HepG2 (cell line): ENCODE data around the gene TSPAN5. TPM values are rescaled to one million over a fixed set of nuclear protein-coding genes. Genes with fewer than 3 reads are reported as not detected.

Source experiments
- ATAC-seq: fragments of 200-7000 bp; cut with Tn5 transposase; 3 replicates; pipeline ENCODE4 v1.9.1; 2020; ENCODE audit warnings: mild to moderate bottlenecking, moderate library complexity
- BruUV-seq: library from RNA; stranded (reverse); fragments of 400-500 nt; replicated peaks from 2 replicates; lab custom pipeline; 2021; lab: Mats Ljungman, UMichigan
- CTCF ChIA-PET: fragments of 300-600 bp; formaldehyde crosslinking; extraction: SDS; loops from one replicate; lab custom pipeline; 2021; ENCODE audit warnings: low total read pairs, inconsistent platforms, low intra/inter-chr PET ratio; lab: Yijun Ruan, JAX
- POLR2A ChIA-PET: fragments of 350-600 bp; sonication (Branson Sonifier 250); formaldehyde crosslinking; loops from one replicate; lab custom pipeline; 2020; ENCODE audit warnings: antibody characterized with exemption, inconsistent platforms; lab: Yijun Ruan, JAX
- DNase-seq: peaks from one replicate; pipeline ENCODE4 v3.0.0-alpha.2; 2015; ENCODE audit warnings: low spot score
- FAIRE-seq: peaks from 3 replicates; lab custom pipeline; 2011; peaks lifted over from hg19 to GRCh38; lab: Jason Lieb, UNC
- H2AFZ ChIP-seq: one replicate; pipeline ENCODE4 v1.6.1; 2011; ENCODE audit warnings: low read length, inconsistent platforms
- H3K27ac ChIP-seq: fragments of 300-600 bp; 3 replicates; pipeline ENCODE4 v1.8.0; 2011; ENCODE audit warnings: mixed run types, mild to moderate bottlenecking, mixed read lengths, low read length, inconsistent platforms; ENCODE audit not compliant: insufficient read depth; ENCODE audit errors: extremely low read length
- H3K27me3 ChIP-seq, 2 experiments: fragments of 200-600 bp in 1 of 2; 2 replicates in 1 of 2; 3 replicates in 1 of 2; pipeline versions ENCODE4 v1.6.0 to v1.8.0; 2011; ENCODE audit warnings: low read length in 2 of 2, mild to moderate bottlenecking in 2 of 2, moderate library complexity in 2 of 2, inconsistent platforms in 1 of 2; ENCODE audit not compliant: insufficient read depth in 2 of 2, control insufficient read depth in 1 of 2
- H3K36me3 ChIP-seq, 2 experiments: fragments of 200-600 bp in 1 of 2; replicated peaks in 1 of 2; 2 replicates in 1 of 2; 3 replicates in 1 of 2; pipeline versions ENCODE4 v1.5.1 to v1.8.0; 2011; ENCODE audit warnings: low read length in 2 of 2, inconsistent platforms in 1 of 2; ENCODE audit not compliant: insufficient read depth in 2 of 2, control insufficient read depth in 1 of 2
- H3K4me1 ChIP-seq: 2 replicates; pipeline ENCODE4 v1.5.1; 2012; ENCODE audit warnings: low read length, inconsistent platforms; ENCODE audit not compliant: insufficient read depth
- H3K4me2 ChIP-seq: 2 replicates; pipeline ENCODE4 v1.6.0; 2011; ENCODE audit warnings: low read depth, low read length, inconsistent platforms
- H3K4me3 ChIP-seq, 3 experiments: fragments of 200-600 bp in 1 of 3; sonication (generic), shearing (Covaris generic) in 1 of 3; replicated peaks in 1 of 3; 2 replicates each; pipeline ENCODE4 v1.5.1; 2011 to 2016; ENCODE audit warnings: low read length in 3 of 3, inconsistent platforms in 2 of 3, low read depth in 2 of 3, mild to moderate bottlenecking in 2 of 3, control low read depth in 1 of 3, mixed read lengths in 1 of 3; ENCODE audit not compliant: insufficient read depth in 1 of 3
- H3K79me2 ChIP-seq: one replicate; pipeline ENCODE4 v1.6.1; 2011; ENCODE audit warnings: low read length, inconsistent platforms; ENCODE audit not compliant: insufficient read depth
- H3K9ac ChIP-seq: 2 replicates; pipeline ENCODE4 v1.6.0; 2011; ENCODE audit warnings: mild to moderate bottlenecking, low read depth, low read length, inconsistent platforms; ENCODE audit not compliant: insufficient read depth
- H3K9me3 ChIP-seq: 2 replicates; pipeline ENCODE4 v1.5.1; 2012; ENCODE audit warnings: mild to moderate bottlenecking, low read length
- H4K20me1 ChIP-seq: 2 replicates; pipeline ENCODE4 v1.6.0; 2011; ENCODE audit warnings: inconsistent platforms, mild to moderate bottlenecking, low read length, moderate library complexity; ENCODE audit not compliant: insufficient read depth
- HIVEP1 ChIP-seq: sonication (generic); formaldehyde crosslinking; IDR thresholded peaks from 2 replicates; pipeline ENCODE4 v1.4.0; 2020; ENCODE audit warnings: mild to moderate bottlenecking, missing genetic modification reagents
- IRX3 ChIP-seq: sonication (generic); formaldehyde crosslinking; IDR thresholded peaks from 2 replicates; pipeline ENCODE4 v1.8.1; 2023; ENCODE audit warnings: mild to moderate bottlenecking, low read depth, missing genetic modification reagents, borderline replicate concordance
- PHF20 ChIP-seq: sonication (generic); formaldehyde crosslinking; IDR thresholded peaks from 2 replicates; pipeline ENCODE4 v1.5.0; 2020; ENCODE audit warnings: mild to moderate bottlenecking, missing genetic modification reagents
- REL ChIP-seq: sonication (generic); formaldehyde crosslinking; conservative IDR thresholded peaks from 2 replicates; pipeline ENCODE4 v1.8.0; 2022; ENCODE audit warnings: mild to moderate bottlenecking, missing genetic modification reagents, moderate library complexity
- SAFB2 ChIP-seq: sonication (generic); formaldehyde crosslinking; IDR thresholded peaks from 2 replicates; pipeline ENCODE4 v1.5.1; 2020; ENCODE audit warnings: missing genetic modification reagents, low read depth, mild to moderate bottlenecking, borderline replicate concordance
- ZKSCAN8 ChIP-seq: IDR thresholded peaks from 2 replicates; pipeline ENCODE4 v1.6.1; 2016; ENCODE audit warnings: borderline replicate concordance, missing genetic modification reagents, missing compliant biosample characterization
- ZNF747 ChIP-seq: sonication (generic); formaldehyde crosslinking; IDR thresholded peaks from 2 replicates; pipeline ENCODE4 v1.8.1; 2023; ENCODE audit warnings: missing genetic modification reagents, mild to moderate bottlenecking, borderline replicate concordance
- WGBS: methylation state at CpG from one replicate; pipeline ENCODE4 v1.1.6; 2017; ENCODE audit warnings: low lambda C conversion rate; 5-methylcytosine and 5-hydroxymethylcytosine counted together
- in situ Hi-C: cut with HindIII; loops from 2 replicates; pipeline ENCODE4 v1.10.0; 2017; ENCODE audit warnings: low pct_unique_long_range_greater_than_20kb; ENCODE audit not compliant: extremely low pct_ligation_motif_present
- intact Hi-C: fragments of 100-400 bp; cut with micrococcal nuclease; formaldehyde crosslinking; loops from one replicate; pipeline ENCODE4 v1.10.0; 2022; ENCODE audit not compliant: unreplicated experiment
- polyA plus RNA-seq, 8 experiments: library from polyadenylated mRNA; depleted of rRNA in 3 of 8; stranded (reverse) in 7 of 8; unstranded in 1 of 8; fragments of >200 nt; fragmentation: Illumina TruSeq in 4 of 8; extraction: Trizol in 4 of 8; gene quantifications; 2 replicates each; pipeline versions ENCODE4 v1.2.1 to v1.2.3, GENCODE V29; 2011 to 2016; ENCODE audit warnings: low read depth in 4 of 8, missing spikeins in 1 of 8, mixed read lengths in 1 of 8; ENCODE audit not compliant: insufficient read depth in 1 of 8
- total RNA-seq, 5 experiments: library from RNA; depleted of rRNA; stranded (reverse); fragments of >200 nt; fragmentation: Illumina TruSeq; extraction: Trizol; gene quantifications; 2 replicates each; pipeline ENCODE4 v1.2.3, GENCODE V29; 2016; ENCODE audit warnings: low read depth in 1 of 5
- TF ChIP-seq, protein P1 (sequence below): sonication (generic); formaldehyde crosslinking; IDR thresholded peaks from 2 replicates; pipeline ENCODE4 v1.5.1; 2020; ENCODE audit warnings: mild to moderate bottlenecking, missing genetic modification reagents, borderline replicate concordance
- TF ChIP-seq, protein P2 (sequence below): sonication (generic); formaldehyde crosslinking; IDR thresholded peaks from 2 replicates; pipeline ENCODE4 v1.5.1; 2020; ENCODE audit warnings: missing genetic modification reagents, mild to moderate bottlenecking, borderline replicate concordance

Gene TSPAN5
- total and polyA plus RNA-seq, 2 of the 13 experiments (the other 11 are each of a cell fraction or from before 2014, with no cell fraction given), result 0.20 to 0.53 TPM

DNA sequence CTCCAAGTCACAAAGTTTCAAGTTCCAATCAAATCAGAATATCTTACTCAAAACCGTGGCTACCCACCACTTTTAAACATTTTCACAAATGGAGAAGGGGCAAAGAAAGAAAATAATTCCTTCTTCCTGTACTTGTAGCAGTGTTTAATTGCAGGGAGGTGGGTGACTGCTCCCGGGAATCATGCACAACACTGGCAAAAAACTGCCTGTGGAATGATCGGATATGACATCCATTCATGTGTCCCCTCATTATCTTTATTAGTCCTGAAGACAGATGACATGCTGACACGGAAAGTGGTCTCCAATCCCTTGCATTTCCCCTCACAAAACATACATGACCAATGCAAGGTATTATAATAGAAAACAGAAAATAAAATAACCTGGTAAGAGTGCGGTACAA, 2.0 kb downstream of the TSPAN5 start:
- Histone ChIP-seq H3K79me2 (no peaks in the 10 kb centered on the region), H3K9me3 (no peaks in the 10 kb centered on the region), H3K4me2 (no peak overlapping the region), H3K27ac (no peak overlapping the region), H4K20me1 (no peaks in the 10 kb centered on the region), H3K4me1 (peaks cover 8% of the 10 kb centered on the region), H3K36me3 (no peaks in the 10 kb centered on the region), H3K27me3 (peaks cover 4 to 41% of the 10 kb centered on the region in 2 experiments; a peak in 4 of 5 replicates), H2AFZ (no peak overlapping the region), H3K4me3 (no peak overlapping the region), H3K9ac (no peak overlapping the region)
- POLR2A ChIA-PET, result no interaction called here
- BruUV-seq, result no TSS peak
- DNase-seq (no peak), ATAC-seq (no peak), FAIRE-seq (no peak)
- TF ChIP-seq, protein P1, sequence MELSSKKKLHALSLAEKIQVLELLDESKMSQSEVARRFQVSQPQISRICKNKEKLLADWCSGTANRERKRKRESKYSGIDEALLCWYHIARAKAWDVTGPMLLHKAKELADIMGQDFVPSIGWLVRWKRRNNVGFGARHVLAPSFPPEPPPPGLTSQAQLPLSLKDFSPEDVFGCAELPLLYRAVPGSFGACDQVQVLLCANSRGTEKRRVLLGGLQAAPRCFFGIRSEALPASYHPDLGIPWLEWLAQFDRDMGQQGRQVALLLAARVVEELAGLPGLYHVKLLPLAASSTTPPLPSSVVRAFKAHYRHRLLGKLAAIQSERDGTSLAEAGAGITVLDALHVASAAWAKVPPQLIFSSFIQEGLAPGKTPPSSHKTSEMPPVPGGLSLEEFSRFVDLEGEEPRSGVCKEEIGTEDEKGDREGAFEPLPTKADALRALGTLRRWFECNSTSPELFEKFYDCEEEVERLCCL (CRISPR knock-in tag), result no peak
- no peak for TF ChIP-seq REL
- TF ChIP-seq SAFB2, result no peak
- TF ChIP-seq, protein P2, sequence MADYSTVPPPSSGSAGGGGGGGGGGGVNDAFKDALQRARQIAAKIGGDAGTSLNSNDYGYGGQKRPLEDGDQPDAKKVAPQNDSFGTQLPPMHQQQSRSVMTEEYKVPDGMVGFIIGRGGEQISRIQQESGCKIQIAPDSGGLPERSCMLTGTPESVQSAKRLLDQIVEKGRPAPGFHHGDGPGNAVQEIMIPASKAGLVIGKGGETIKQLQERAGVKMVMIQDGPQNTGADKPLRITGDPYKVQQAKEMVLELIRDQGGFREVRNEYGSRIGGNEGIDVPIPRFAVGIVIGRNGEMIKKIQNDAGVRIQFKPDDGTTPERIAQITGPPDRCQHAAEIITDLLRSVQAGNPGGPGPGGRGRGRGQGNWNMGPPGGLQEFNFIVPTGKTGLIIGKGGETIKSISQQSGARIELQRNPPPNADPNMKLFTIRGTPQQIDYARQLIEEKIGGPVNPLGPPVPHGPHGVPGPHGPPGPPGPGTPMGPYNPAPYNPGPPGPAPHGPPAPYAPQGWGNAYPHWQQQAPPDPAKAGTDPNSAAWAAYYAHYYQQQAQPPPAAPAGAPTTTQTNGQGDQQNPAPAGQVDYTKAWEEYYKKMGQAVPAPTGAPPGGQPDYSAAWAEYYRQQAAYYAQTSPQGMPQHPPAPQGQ (CRISPR knock-in tag), result no peak
- no peak for TF ChIP-seq ZNF747
- TF ChIP-seq PHF20, result no peak
- no peak for TF ChIP-seq ZKSCAN8 (CRISPR knock-in tag)
- TF ChIP-seq IRX3, result no peak
- no peak for TF ChIP-seq HIVEP1 (CRISPR knock-in tag)
- 45% methylated on average over 5 of the region's 5 CpGs for WGBS
- intact Hi-C loops (no loop called here), in situ Hi-C loops (no loop called here)
- CTCF ChIA-PET, result no interaction called here
